Neural progenitor cell (in vitro differentiated cells): Measurements from ENCODE around the gene MMP17.

Experiments
- CTCF ChIP-seq: fragments of 200-600 bp; sonication (generic); IDR thresholded peaks from 2 replicates; pipeline ENCODE4 v1.5.1; 2017; ENCODE audit warnings: antibody characterized with exemption, mild to moderate bottlenecking
- EZH2 ChIP-seq: fragments of 200-600 bp; sonication (generic); IDR thresholded peaks from 2 replicates; pipeline ENCODE4 v1.6.1; 2017; ENCODE audit warnings: antibody characterized with exemption, mild to moderate bottlenecking, moderate library complexity

- no peak for TF ChIP-seq CTCF
- no peak for TF ChIP-seq EZH2
Observed at GRCh38 chr12:131856366-131857097, 28.3 kb downstream of the MMP17 start.
